ENCODE measurements around the gene ITGB1. TPM values are rescaled to one million over a fixed set of nuclear protein-coding genes. Genes with fewer than 3 reads are reported as not detected.

The ITGB1 gene
- total RNA-seq, 1 donor from 2014 or later: 551 TPM

DNA sequence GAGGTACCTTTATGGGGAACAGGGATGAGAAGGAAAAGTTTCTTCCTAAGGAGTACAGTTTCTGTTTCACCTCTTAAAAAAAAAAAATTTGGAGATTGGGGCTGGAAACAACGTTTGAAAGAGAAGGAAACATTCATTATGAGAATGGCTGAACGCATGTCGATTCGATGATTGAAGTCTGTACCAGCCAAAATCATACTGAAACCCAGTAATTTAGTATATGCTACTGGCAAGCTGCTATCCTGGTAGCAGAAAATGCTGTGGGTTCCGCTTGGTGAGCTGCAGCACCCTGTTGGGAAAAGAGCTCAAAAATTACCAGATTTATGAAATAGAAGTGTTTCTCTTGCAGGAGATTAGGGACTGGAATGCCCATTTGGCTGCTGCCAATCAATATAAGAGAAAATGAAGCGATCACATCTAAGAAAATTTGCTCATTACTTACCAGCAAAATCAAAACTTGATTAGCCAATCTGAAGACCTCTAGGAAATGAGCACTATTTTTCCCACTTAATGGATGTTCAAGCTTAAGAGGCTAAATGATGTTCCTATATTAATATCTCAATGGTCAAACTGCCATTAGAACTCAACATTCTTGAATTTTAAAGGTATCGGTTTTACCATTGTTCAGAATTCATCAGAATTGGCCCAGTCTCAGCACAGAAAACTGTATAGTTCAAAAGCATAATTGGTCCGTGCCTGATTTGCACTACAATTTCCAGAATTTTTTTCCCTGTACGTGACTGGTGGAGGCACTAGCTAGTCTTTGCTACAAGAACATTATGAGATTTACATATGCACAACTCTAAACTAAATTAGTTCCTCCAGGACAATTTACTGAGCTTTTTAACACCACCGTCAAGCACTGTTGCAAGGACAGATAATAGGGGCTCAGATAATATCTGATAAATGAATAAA, 1.2 kb upstream of the ITGB1 start:
- DNase-seq (no peak), ATAC-seq (no peak)
- intact Hi-C loops (cut with micrococcal nuclease): loop anchor here (10.0 kb wide), 1 partner anchor 46 kb away; no protein-coding TSS in a partner anchor

DNA sequence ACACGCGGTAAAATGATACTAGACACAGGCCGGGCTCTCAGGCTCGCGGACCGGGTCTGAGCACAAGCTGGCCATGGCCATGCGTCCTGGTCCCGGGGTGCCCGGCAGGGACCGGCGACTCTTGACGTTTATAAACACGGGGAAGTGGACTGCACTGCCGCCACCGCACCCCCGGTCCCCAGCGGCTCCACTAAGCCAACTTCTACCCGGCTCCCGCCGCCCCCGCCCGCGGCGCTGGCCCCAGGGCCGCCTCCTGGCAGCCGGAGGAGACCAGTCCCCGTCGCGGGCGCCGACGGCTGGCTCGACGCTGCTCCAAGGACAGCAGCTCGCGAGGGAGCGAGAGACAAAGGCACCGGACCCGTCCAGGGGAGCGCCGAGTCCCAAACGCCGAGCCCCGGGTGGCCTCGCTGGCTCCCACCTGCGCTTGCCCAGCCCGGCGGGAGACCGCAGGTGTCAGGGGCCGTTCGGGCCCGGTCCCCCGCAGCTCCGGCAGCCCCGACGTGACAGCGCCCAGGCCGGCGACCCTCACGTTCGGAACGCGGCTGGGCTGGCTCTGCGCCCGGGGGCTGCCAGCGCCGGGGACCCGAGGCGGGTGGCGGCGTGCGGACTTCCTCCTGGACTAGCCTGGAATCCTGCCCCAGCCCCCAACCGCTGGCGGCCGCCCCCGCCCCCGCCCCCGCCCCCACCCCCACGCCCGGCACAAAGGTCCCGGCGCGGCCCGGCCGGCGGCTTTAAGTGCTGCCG, 517 bp downstream of the ITGB1 start:
- intact Hi-C loops (cut with micrococcal nuclease): loop anchor here (10.0 kb wide), 1 partner anchor 47 kb away; no protein-coding TSS in a partner anchor
- DNase-seq (peak; percentile 77), ATAC-seq (peak; percentile 27)

DNA sequence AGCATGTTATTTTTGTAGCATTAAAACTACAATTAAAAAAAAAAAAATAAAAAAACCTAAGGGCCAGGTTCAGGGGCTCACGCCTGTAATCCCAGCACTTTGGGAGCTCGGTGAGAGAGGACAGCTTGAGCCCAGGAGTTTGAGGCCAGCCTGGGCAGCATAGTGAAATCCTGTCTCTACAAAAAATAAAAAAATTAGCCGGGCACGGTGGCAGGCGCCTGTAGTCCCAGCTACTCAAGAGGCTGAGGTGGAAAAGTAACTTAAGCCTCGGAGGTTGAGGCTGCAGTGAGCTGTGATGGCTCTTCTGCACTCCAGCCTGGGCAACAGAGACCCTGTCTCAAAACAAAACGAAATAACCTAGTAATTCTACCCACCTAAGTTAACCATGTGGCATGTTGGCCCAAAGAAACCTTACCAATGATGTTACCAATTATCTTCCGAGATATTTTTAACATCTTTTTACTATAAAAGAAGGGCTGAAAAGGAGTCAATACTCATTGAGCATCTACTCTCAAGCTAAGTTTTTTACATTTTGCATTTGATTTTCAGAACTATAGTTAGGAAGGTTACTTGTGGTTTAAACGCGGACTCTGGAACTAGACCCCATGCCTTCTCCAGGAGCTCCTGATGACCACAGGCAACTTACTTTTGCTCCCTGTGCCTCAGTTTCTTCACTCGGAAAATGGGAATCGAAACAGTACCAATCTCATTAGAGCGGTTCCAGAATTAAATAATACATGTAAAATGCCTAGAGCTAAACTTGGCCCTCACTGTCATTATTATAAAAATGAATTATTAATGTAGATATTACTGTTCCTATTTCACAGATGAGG, 1.4 kb downstream of the ITGB1 start:
- intact Hi-C loops (cut with micrococcal nuclease): loop anchor here (10.0 kb wide), 1 partner anchor 48 kb away; no protein-coding TSS in a partner anchor
- no peak for ATAC-seq

DNA sequence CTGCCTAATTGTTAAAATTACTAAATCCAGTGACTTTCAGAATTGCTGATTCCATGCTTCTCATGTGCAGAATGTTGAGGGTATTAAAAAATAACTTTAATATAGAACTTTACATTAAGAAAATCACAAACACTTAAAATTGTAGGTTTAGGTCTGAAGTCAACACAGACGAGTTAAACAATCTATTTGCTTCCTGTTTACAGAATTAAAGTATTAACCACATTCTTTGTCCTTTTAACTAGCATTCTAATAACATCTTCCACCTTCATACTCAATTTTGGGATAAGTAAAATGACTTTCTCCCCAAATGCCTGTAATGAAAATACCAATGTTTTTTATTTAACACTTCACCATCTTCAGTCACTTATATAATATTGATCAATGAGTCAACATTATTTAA, 2.2 kb downstream of the ITGB1 start:
- intact Hi-C loops (cut with micrococcal nuclease): loop anchor here (10.0 kb wide), 1 partner anchor 49 kb away; no protein-coding TSS in a partner anchor
- DNase-seq (no peak), ATAC-seq (no peak)

More for the DNA sequence above, 1.4 kb downstream of the ITGB1 start:
- no peak for DNase-seq

DNA sequence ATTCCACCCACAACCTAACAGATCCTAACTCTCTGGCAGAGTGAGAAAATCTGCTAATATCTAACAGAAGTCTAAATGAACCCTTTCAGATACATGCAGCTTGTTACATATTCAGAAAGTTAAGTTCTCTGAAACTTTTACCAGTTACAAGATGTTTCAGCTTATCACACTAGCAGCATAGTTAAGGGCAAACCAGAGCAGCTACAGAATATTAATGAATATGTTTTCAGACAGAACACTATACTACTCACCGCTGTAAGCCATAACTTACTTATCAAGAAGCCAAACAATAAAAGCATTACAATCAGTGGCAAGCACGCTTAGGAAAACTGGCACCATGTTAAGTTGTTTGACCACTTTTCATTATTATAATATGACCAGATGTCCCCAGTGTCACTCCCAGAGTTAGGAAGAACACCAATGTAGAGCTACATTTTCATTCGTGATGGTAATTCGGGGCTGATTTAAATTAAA, 2.7 kb downstream of the ITGB1 start:
- intact Hi-C loops (cut with micrococcal nuclease): loop anchor here (10.0 kb wide), 1 partner anchor 49 kb away; no protein-coding TSS in a partner anchor
- no peak for DNase-seq
- no peak for ATAC-seq

DNA sequence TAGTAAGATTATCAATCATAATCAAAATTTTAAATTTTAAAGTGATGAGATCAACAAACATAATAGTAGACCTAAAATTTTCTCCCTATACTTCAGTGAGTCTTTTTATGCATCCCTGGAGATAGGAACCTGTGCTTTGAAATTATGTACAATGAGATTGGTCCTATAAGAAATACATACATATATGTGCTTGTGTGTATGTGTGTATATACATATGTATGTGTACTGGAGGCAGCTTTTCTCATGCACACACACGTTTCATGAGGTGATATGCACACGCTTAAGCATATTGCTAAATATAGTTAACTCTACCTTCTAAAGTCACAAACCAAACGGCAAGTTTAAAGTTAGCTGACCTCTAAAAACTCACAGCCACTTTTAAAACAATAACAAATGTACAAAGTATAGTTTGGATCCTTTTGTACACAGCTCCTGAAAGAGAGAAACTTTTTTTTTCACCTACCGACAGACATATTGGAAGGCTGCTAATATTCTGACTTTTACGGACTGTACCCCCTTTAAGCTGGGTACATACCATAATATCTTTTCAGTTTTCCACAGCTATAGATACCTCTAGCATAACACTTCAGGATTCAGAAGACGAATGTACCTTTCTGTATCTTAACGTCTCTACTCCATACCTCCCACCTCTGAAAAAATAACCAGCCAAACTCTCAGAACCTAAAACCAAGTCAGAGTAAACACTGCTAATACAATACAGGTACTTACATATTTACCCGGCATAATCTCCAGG, 3.3 kb downstream of the ITGB1 start:
- intact Hi-C loops (cut with micrococcal nuclease): loop anchor here (10.0 kb wide), 1 partner anchor 50 kb away; no protein-coding TSS in a partner anchor
- no peak for ATAC-seq
- no peak for DNase-seq

DNA sequence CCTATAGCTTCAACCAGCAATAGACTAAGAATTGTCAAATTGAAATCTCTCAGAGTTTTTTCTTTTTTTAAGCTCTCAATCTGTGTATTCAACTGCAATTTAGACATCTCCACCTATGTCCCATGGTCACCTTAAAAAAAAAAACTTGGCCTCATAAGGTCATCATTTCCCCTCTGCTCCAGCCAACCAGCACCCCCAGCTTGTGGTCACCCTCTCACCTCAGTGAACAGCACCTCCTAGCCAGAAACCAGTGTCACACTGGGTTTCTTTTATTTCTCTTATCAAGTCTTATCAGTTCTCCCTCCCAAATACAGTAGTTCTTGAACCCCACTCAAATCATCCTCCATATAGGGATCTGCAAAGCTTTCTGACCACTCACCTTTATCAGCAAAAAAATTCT, 4.0 kb downstream of the ITGB1 start:
- DNase-seq: no peak
- no peak for ATAC-seq
- intact Hi-C loops (cut with micrococcal nuclease): loop anchor here (10.0 kb wide), 1 partner anchor 51 kb away; no protein-coding TSS in a partner anchor

DNA sequence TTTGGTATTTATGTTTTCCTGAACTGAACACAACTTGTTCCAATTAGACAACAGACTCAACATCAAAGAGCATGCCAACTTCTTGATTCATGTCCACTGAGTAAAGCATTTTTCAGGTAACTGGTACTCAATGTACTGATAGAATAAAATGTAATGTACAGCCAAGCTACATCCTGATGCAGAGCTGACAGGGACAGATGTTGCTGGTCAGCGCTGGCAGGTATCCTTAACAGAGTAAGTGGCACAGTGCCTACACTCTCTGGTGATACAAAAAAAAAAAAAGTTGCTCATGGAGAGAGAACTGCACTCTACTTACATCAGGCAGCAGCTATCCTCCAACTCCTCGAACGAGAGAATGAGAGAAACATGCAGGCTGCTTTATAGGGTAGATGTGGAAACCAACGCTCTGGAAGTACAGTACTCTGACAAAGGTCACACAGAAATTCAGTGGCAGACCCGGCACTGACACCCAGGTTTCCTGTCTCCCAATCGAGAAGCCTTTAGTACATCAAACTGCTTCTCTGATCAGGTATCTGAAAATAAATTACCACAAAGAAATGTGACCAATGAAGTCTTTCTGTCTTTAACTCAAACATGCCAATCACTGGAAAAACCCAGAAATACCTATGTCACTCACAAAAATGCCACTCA, 4.6 kb downstream of the ITGB1 start:
- peak; percentile 5 for ATAC-seq
- peak; percentile 29 for DNase-seq

DNA sequence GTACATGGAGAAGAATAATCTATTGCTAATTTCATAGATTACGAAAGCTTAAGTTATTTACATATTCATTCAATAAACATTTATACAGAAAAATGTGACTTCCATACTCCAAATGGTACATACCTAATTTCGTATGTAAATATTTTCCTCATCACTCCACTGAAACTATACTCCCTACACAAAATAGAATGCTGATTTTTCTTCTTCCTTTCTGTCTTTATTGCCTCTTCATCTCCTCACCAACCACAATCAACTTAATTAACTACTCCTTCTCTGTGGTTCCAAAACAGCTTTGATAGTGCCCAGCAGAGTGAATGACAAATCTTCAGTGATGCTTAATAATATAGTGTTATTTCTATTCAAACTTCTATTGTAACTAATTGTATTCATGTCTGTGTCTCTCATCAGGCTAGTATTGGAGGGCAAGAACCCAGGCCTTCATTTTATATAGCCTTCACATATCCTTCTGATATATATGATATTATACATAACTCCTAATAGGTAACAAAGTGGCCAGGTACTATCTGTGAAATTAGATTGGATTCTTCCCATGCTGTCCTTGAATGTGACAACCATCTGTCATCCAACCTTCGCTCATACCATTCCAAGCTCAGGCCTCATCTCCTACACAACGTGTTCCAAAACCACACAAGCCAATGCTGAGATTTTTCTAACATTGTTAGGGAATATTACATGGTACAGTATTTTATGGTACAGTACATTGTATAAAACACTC, 5.3 kb downstream of the ITGB1 start:
- intact Hi-C loops (cut with micrococcal nuclease): loop anchor here (10.0 kb wide), 1 partner anchor 52 kb away; no protein-coding TSS in a partner anchor
- DNase-seq (no peak), ATAC-seq (no peak)

More for the DNA sequence above, 4.6 kb downstream of the ITGB1 start:
- intact Hi-C loops (cut with micrococcal nuclease): loop anchor here (10.0 kb wide), 1 partner anchor 51 kb away; no protein-coding TSS in a partner anchor

DNA sequence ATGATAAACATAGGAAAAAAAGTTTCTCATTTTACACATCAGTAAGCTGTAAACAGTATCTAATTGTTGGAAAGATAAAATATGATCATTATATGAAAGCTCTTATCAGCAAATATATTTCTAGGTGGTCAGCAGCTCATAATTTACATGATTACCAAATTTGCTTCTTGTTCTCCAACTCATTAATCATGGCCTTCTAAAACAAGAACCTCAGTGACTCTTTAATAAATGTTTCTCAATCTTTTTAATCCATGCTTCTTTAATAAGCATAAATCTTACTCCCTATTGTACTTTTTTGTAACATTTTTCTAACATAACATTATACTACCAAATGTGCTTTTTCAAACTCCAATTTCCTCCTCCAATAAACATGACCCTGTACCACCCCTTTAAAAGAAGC, 5.9 kb downstream of the ITGB1 start:
- ATAC-seq (no peak), DNase-seq (no peak)
- intact Hi-C loops (cut with micrococcal nuclease): loop anchor here (10.0 kb wide), 1 partner anchor 53 kb away; no protein-coding TSS in a partner anchor

DNA sequence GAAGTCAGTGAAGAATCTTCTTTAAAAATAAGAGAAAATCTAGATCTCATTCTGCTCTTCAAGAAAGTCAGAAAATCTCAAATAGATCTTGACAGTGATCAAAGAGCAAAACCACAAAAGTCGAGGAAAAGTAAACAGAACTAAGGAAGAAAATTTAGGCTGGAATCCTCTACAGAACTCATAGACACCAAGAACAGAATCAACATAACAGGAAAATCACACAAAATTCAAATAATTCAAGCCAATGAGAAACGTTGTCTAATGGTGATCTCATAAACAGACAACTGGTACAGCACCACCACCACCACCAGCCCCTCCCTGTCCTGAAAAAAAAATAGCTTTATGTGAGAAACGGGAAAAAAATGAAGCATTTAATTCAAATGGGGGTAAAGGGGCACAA, 6.9 kb downstream of the ITGB1 start:
- intact Hi-C loops (cut with micrococcal nuclease): loop anchor here (10.0 kb wide), 1 partner anchor 54 kb away; no protein-coding TSS in a partner anchor
- DNase-seq: no peak
- no peak for ATAC-seq

DNA sequence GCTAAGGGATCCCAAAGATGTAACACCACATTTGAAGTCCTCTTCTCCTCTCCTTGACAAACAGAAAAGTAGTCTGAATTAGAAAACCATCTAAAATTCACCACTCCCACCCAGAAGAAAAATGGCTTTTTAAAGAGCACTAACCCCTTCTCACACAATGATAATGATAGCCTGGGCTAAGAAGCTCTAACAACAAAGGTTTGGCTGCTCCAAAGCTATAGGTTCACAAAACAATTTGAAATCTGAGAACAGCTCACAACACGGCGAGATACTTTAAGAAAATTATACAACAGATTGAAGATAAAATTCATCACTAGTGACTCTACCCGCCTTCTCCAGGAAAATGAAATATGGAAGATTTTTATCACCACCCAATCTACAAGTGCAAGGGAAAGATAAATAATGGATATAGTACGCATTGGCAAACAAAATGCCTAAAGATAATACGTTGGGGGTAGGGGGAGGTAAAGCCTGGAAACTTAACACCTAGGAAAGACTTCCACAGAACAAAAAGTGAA, 7.4 kb downstream of the ITGB1 start:
- intact Hi-C loops (cut with micrococcal nuclease): loop anchor here (10.0 kb wide), 1 partner anchor 54 kb away; no protein-coding TSS in a partner anchor
- no peak for ATAC-seq

DNA sequence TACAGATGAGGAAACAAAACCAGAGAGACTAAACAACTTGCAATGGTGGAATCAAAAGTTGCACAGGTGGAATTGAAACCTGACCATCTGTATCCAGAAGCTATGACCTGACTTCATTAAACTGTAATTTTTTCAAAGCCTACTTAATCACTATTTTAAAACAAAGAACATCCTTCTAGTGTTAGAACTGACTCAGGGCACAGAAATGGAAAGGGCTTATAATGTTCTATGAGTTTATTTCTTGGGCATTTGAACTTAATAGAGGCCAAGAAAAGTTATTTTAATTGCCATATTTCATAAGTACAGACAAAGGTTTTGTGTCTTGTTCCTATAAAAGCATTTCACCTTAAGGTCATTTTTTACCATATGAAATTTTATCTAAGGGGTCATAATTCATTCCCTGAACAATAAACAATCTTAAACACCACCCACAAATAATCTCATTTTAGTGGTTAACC, 8.8 kb downstream of the ITGB1 start:
- DNase-seq: no peak
- ATAC-seq: no peak
- intact Hi-C loops (cut with micrococcal nuclease): no loop called here

More for the DNA sequence above, 7.4 kb downstream of the ITGB1 start:
- DNase-seq: no peak

DNA sequence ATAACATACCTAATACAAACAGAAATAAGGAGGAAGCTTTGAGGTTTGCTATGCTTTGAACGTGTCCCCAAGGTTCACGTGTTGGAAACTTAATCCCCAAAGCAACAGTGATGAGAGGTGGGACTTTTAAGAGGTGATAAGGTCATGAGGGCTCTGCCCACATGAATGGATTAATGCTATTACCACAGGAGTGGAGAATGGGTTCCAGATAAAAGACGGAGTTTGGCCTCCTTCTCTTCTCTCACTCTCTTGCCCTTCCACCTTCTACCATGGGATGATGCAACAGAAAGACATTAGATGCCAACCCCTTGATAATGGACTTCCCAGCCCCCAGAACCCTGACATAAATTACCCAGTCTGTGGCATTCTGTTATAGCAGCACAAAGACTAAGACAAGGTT, 9.6 kb downstream of the ITGB1 start:
- ATAC-seq (no peak), DNase-seq (no peak)
- intact Hi-C loops (cut with micrococcal nuclease): no loop called here

DNA sequence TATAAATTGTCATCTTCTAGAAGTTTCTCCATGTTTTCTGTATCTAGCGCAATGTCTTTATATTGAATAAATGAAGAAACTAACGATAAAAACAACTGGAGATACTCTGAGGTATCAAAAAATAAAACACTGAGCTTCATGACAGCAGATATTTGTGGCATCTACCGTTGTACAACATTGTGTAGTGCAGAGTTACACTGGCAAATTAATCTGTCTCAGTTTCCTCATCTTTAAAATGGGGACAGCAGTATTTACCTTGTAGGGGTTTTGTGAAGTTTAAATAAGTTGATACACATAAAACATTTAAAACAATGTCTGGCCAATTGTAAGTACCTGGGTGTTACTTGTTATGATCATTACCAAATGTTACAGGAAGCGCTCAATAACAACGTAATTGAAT, 10.4 kb downstream of the ITGB1 start:
- no peak for DNase-seq
- no peak for ATAC-seq
- intact Hi-C loops (cut with micrococcal nuclease): no loop called here

DNA sequence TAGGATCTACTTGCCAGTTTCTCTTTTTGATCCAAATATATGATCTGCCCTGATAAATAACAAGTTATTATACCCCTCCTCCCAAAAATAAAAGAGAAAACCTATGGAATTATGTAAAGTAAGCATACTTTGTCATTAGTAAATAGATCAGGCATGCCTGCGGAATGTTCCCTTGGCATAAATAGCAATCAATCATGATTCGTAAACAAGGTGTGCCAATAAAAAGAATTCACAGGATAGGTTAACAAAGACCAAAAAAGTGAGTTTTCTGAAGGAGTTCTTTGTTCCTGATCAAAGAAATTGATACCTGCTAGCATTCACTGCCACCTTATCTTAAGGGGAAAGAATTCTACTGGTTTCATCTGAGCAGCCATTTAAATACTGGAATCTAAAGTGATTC, 11.9 kb downstream of the ITGB1 start:
- no peak for DNase-seq
- intact Hi-C loops (cut with micrococcal nuclease): no loop called here
- no peak for ATAC-seq
